ENCODE measurements around the gene PCP4.

Gene PCP4

GRCh38 chr21:39924577-39925308 lies 57.5 kb downstream of the PCP4 start:
- no peak for DNase-seq (ENCODE audit: low spot score)

GRCh38 chr21:39927304-39927886 lies 60.2 kb downstream of the PCP4 start:
- no peak for TF ChIP-seq CTCF (IDR thresholded peaks at IDR 0.05; ENCODE audit: extremely low read depth, insufficient read depth, missing control alignments)
- in situ Hi-C loops (cut with MboI; ENCODE audit: low pct_unique_long_range_greater_than_20kb, low sequenced_read_pairs, unreplicated experiment), result no loop called here
- no peak for DNase-seq (ENCODE audit: low spot score)

More at GRCh38 chr21:39924577-39925308, 57.5 kb downstream of the PCP4 start:
- no peak for TF ChIP-seq CTCF (IDR thresholded peaks at IDR 0.05; ENCODE audit: extremely low read depth, insufficient read depth, missing control alignments)
- in situ Hi-C loops (cut with MboI; ENCODE audit: low pct_unique_long_range_greater_than_20kb, low sequenced_read_pairs, unreplicated experiment), result no loop called here

GRCh38 chr21:39932335-39932734 lies 65.1 kb downstream of the PCP4 start:
- in situ Hi-C loops (cut with MboI; ENCODE audit: low pct_unique_long_range_greater_than_20kb, low sequenced_read_pairs, unreplicated experiment), result no loop called here
- TF ChIP-seq CTCF (IDR thresholded peaks at IDR 0.05; ENCODE audit: extremely low read depth, insufficient read depth, missing control alignments), result no peak

GRCh38 chr21:39934895-39935294 lies 67.7 kb downstream of the PCP4 start:
- no peak for TF ChIP-seq CTCF (IDR thresholded peaks at IDR 0.05; ENCODE audit: extremely low read depth, insufficient read depth, missing control alignments)
- in situ Hi-C loops (cut with MboI; ENCODE audit: low pct_unique_long_range_greater_than_20kb, low sequenced_read_pairs, unreplicated experiment), result no loop called here
- no peak for DNase-seq (ENCODE audit: low spot score)

More at GRCh38 chr21:39932335-39932734, 65.1 kb downstream of the PCP4 start:
- DNase-seq (ENCODE audit: low spot score), result no peak

- DNase-seq (ENCODE audit: low spot score), result no peak
- in situ Hi-C loops (cut with MboI; ENCODE audit: low pct_unique_long_range_greater_than_20kb, low sequenced_read_pairs, unreplicated experiment), result no loop called here
- no peak for TF ChIP-seq CTCF (IDR thresholded peaks at IDR 0.05; ENCODE audit: extremely low read depth, insufficient read depth, missing control alignments)
These were observed 68.5 kb downstream of the PCP4 start for GRCh38 chr21:39935716-39936115.

GRCh38 chr21:39938086-39938625 lies 70.9 kb downstream of the PCP4 start:
- DNase-seq (ENCODE audit: low spot score), result no peak
- in situ Hi-C loops (cut with MboI; ENCODE audit: low pct_unique_long_range_greater_than_20kb, low sequenced_read_pairs, unreplicated experiment), result no loop called here
- no peak for TF ChIP-seq CTCF (IDR thresholded peaks at IDR 0.05; ENCODE audit: extremely low read depth, insufficient read depth, missing control alignments)
